ENCODE measurements around the gene NTM. TPM values are rescaled to one million over a fixed set of nuclear protein-coding genes. Genes with fewer than 3 reads are reported as not detected.

The NTM gene
- polyA plus RNA-seq, 4 donors: 0.94 to 3.1 (median 1.4) TPM; not detected in 1

GRCh38 chr11:132096132-132096825, 725.9 kb downstream of the NTM start:
- WGBS, 3 donors: 64 to 83% (median 70%) methylated on average over 11 of the region's 11 CpGs
- H3K4me1 ChIP-seq (ENCODE audit: control insufficient read depth in 3 of 3, insufficient read depth in 2 of 3, low read depth in 1 of 3, low read length in 2 of 3): no peaks in the 10 kb centered on the region
- no peak overlapping the region for H3K27ac ChIP-seq (ENCODE audit: low read depth in 1 of 3, low read length in 2 of 3)
- no peak for FAIRE-seq
- H3K36me3 ChIP-seq (ENCODE audit: control insufficient read depth in 3 of 3, insufficient read depth in 2 of 3, low read depth in 1 of 3, low read length in 3 of 3): no peaks in the 10 kb centered on the region
- H3K4me3 ChIP-seq (ENCODE audit: low read depth in 1 of 3, low read length in 3 of 3): no peak overlapping the region
- no peak for DNase-seq
- H3K9me3 ChIP-seq (ENCODE audit: control insufficient read depth in 2 of 2, insufficient read depth in 1 of 2, low read depth in 1 of 2, low read length in 1 of 2): no peaks in the 10 kb centered on the region
- H3K27me3 ChIP-seq (ENCODE audit: control insufficient read depth in 3 of 3, insufficient read depth in 3 of 3, low read length in 3 of 3): no peaks in the 10 kb centered on the region

GRCh38 chr11:132099692-132100091, 729.3 kb downstream of the NTM start:
- Histone ChIP-seq H3K9me3 (ENCODE audit: control insufficient read depth in 2 of 2, insufficient read depth in 1 of 2, low read depth in 1 of 2, low read length in 1 of 2) (no peaks in the 10 kb centered on the region), H3K4me3 (ENCODE audit: low read depth in 1 of 3, low read length in 3 of 3) (no peak overlapping the region), H3K4me1 (ENCODE audit: control insufficient read depth in 3 of 3, insufficient read depth in 2 of 3, low read depth in 1 of 3, low read length in 2 of 3) (no peaks in the 10 kb centered on the region), H3K27me3 (ENCODE audit: control insufficient read depth in 3 of 3, insufficient read depth in 3 of 3, low read length in 3 of 3) (no peaks in the 10 kb centered on the region), H3K27ac (ENCODE audit: low read depth in 1 of 3, low read length in 2 of 3) (no peak overlapping the region), H3K36me3 (ENCODE audit: control insufficient read depth in 3 of 3, insufficient read depth in 2 of 3, low read depth in 1 of 3, low read length in 3 of 3) (no peaks in the 10 kb centered on the region)
- no peak for FAIRE-seq
- DNase-seq: no peak
- 60 to 73% (median 60%) methylated on average over 4 of the region's 4 CpGs for WGBS, 3 donors

- Histone ChIP-seq H3K4me1 (ENCODE audit: control insufficient read depth in 3 of 3, insufficient read depth in 2 of 3, low read depth in 1 of 3, low read length in 2 of 3) (no peaks in the 10 kb centered on the region), H3K9me3 (ENCODE audit: control insufficient read depth in 2 of 2, insufficient read depth in 1 of 2, low read depth in 1 of 2, low read length in 1 of 2) (no peaks in the 10 kb centered on the region), H3K4me3 (ENCODE audit: low read depth in 1 of 3, low read length in 3 of 3) (no peak overlapping the region), H3K27ac (ENCODE audit: low read depth in 1 of 3, low read length in 2 of 3) (no peak overlapping the region), H3K36me3 (ENCODE audit: control insufficient read depth in 3 of 3, insufficient read depth in 2 of 3, low read depth in 1 of 3, low read length in 3 of 3) (no peaks in the 10 kb centered on the region), H3K27me3 (ENCODE audit: control insufficient read depth in 3 of 3, insufficient read depth in 3 of 3, low read length in 3 of 3) (no peaks in the 10 kb centered on the region)
- FAIRE-seq (no peak), DNase-seq (no peak)
- 74 to 88% (median 85%) methylated on average over 5 of the region's 5 CpGs for WGBS, 3 donors
These were observed 730.2 kb downstream of the NTM start for GRCh38 chr11:132100583-132100982.

- WGBS, 3 donors: 74 to 83% (median 78%) methylated on average over 3 of the region's 3 CpGs
- no peaks in the 10 kb centered on the region for H3K4me1 ChIP-seq (ENCODE audit: control insufficient read depth in 3 of 3, insufficient read depth in 2 of 3, low read depth in 1 of 3, low read length in 2 of 3)
- no peak for DNase-seq
- H3K27me3 ChIP-seq (ENCODE audit: control insufficient read depth in 3 of 3, insufficient read depth in 3 of 3, low read length in 3 of 3): no peaks in the 10 kb centered on the region
- H3K4me3 ChIP-seq (ENCODE audit: low read depth in 1 of 3, low read length in 3 of 3): no peak overlapping the region
- no peak for FAIRE-seq
- H3K27ac ChIP-seq (ENCODE audit: low read depth in 1 of 3, low read length in 2 of 3): no peak overlapping the region
- H3K36me3 ChIP-seq (ENCODE audit: control insufficient read depth in 3 of 3, insufficient read depth in 2 of 3, low read depth in 1 of 3, low read length in 3 of 3): no peaks in the 10 kb centered on the region
- H3K9me3 ChIP-seq (ENCODE audit: control insufficient read depth in 2 of 2, insufficient read depth in 1 of 2, low read depth in 1 of 2, low read length in 1 of 2): no peaks in the 10 kb centered on the region
These were observed 731.5 kb downstream of the NTM start for GRCh38 chr11:132101881-132102280.

GRCh38 chr11:132103021-132103420, 732.6 kb downstream of the NTM start:
- Histone ChIP-seq H3K9me3 (ENCODE audit: control insufficient read depth in 2 of 2, insufficient read depth in 1 of 2, low read depth in 1 of 2, low read length in 1 of 2) (no peaks in the 10 kb centered on the region), H3K4me3 (ENCODE audit: low read depth in 1 of 3, low read length in 3 of 3) (no peak overlapping the region), H3K36me3 (ENCODE audit: control insufficient read depth in 3 of 3, insufficient read depth in 2 of 3, low read depth in 1 of 3, low read length in 3 of 3) (no peaks in the 10 kb centered on the region), H3K4me1 (ENCODE audit: control insufficient read depth in 3 of 3, insufficient read depth in 2 of 3, low read depth in 1 of 3, low read length in 2 of 3) (no peaks in the 10 kb centered on the region), H3K27me3 (ENCODE audit: control insufficient read depth in 3 of 3, insufficient read depth in 3 of 3, low read length in 3 of 3) (no peaks in the 10 kb centered on the region), H3K27ac (ENCODE audit: low read depth in 1 of 3, low read length in 2 of 3) (no peak overlapping the region)
- 87 to 90% (median 89%) methylated on average over 10 of the region's 10 CpGs for WGBS, 3 donors
- no peak for FAIRE-seq
- DNase-seq: no peak

- 65 to 77% (median 66%) methylated on average over 13 of the region's 13 CpGs for WGBS, 3 donors
These were observed 735.9 kb downstream of the NTM start for GRCh38 chr11:132106096-132106982.

GRCh38 chr11:132111316-132111715, 740.9 kb downstream of the NTM start:
- H3K4me3 ChIP-seq (ENCODE audit: low read depth in 1 of 3, low read length in 3 of 3): no peak overlapping the region
- H3K27me3 ChIP-seq (ENCODE audit: control insufficient read depth in 3 of 3, insufficient read depth in 3 of 3, low read length in 3 of 3): no peaks in the 10 kb centered on the region
- H3K4me1 ChIP-seq (ENCODE audit: control insufficient read depth in 3 of 3, insufficient read depth in 2 of 3, low read depth in 1 of 3, low read length in 2 of 3): no peaks in the 10 kb centered on the region
- no peak overlapping the region for H3K27ac ChIP-seq (ENCODE audit: low read depth in 1 of 3, low read length in 2 of 3)
- H3K9me3 ChIP-seq (ENCODE audit: control insufficient read depth in 2 of 2, insufficient read depth in 1 of 2, low read depth in 1 of 2, low read length in 1 of 2): no peaks in the 10 kb centered on the region
- no peaks in the 10 kb centered on the region for H3K36me3 ChIP-seq (ENCODE audit: control insufficient read depth in 3 of 3, insufficient read depth in 2 of 3, low read depth in 1 of 3, low read length in 3 of 3)
- 51 to 71% (median 51%) methylated on average over 2 of the region's 2 CpGs for WGBS, 3 donors
- DNase-seq (no peak), FAIRE-seq (no peak)

More at GRCh38 chr11:132106096-132106982, 735.9 kb downstream of the NTM start:
- Histone ChIP-seq H3K4me3 (ENCODE audit: low read depth in 1 of 3, low read length in 3 of 3) (no peak overlapping the region), H3K36me3 (ENCODE audit: control insufficient read depth in 3 of 3, insufficient read depth in 2 of 3, low read depth in 1 of 3, low read length in 3 of 3) (no peaks in the 10 kb centered on the region), H3K4me1 (ENCODE audit: control insufficient read depth in 3 of 3, insufficient read depth in 2 of 3, low read depth in 1 of 3, low read length in 2 of 3) (no peaks in the 10 kb centered on the region), H3K27ac (ENCODE audit: low read depth in 1 of 3, low read length in 2 of 3) (no peak overlapping the region), H3K27me3 (ENCODE audit: control insufficient read depth in 3 of 3, insufficient read depth in 3 of 3, low read length in 3 of 3) (no peaks in the 10 kb centered on the region), H3K9me3 (ENCODE audit: control insufficient read depth in 2 of 2, insufficient read depth in 1 of 2, low read depth in 1 of 2, low read length in 1 of 2) (no peaks in the 10 kb centered on the region)
- no peak for DNase-seq
- no peak for FAIRE-seq

GRCh38 chr11:132111838-132112237, 741.4 kb downstream of the NTM start:
- Histone ChIP-seq H3K4me3 (ENCODE audit: low read depth in 1 of 3, low read length in 3 of 3) (no peak overlapping the region), H3K4me1 (ENCODE audit: control insufficient read depth in 3 of 3, insufficient read depth in 2 of 3, low read depth in 1 of 3, low read length in 2 of 3) (no peaks in the 10 kb centered on the region), H3K9me3 (ENCODE audit: control insufficient read depth in 2 of 2, insufficient read depth in 1 of 2, low read depth in 1 of 2, low read length in 1 of 2) (no peaks in the 10 kb centered on the region), H3K36me3 (ENCODE audit: control insufficient read depth in 3 of 3, insufficient read depth in 2 of 3, low read depth in 1 of 3, low read length in 3 of 3) (no peaks in the 10 kb centered on the region), H3K27ac (ENCODE audit: low read depth in 1 of 3, low read length in 2 of 3) (peak overlapping the region in 1 of 3 donors; percentile 8), H3K27me3 (ENCODE audit: control insufficient read depth in 3 of 3, insufficient read depth in 3 of 3, low read length in 3 of 3) (no peaks in the 10 kb centered on the region)
- no peak for DNase-seq
- 63 to 71% (median 68%) methylated on average over 5 of the region's 5 CpGs for WGBS, 3 donors
- no peak for FAIRE-seq

All from small intestine (tissue), 7 donors.